ENCODE results near the gene TMED6.

GRCh38 chr16:69302301-69302700 lies 49.3 kb downstream of the TMED6 start:
- TF ChIP-seq POLR2A (IDR thresholded peaks at IDR 0.05) (no peak), POLR2AphosphoS5 (IDR thresholded peaks at IDR 0.05; ENCODE audit: insufficient read depth in 1 of 2, low read depth in 1 of 2) (no peak), CTCF (IDR thresholded peaks at IDR 0.05) (no peak)

Data from vagina (tissue), 2 donors.